Stimulated activated naive CD4-positive, alpha-beta T cell treated with Interleukin-2 at 50 U/mL for 16 hours (primary cell): Measurements from ENCODE around the gene CBLC.

Experiments
- DNase-seq: peaks from one replicate; lab custom pipeline; 2025; lab: John Stamatoyannopoulos, UW

CBLC gene

GRCh38 chr19:44777715-44778347 lies at the start of gene CBLC:
TSS of gene CBLC (plus strand) at chr19:44777890. CDS start at chr19:44777932, 42 bp downstream.
- no peak for DNase-seq

GRCh38 chr19:44728178-44728577 lies 49.5 kb upstream of the CBLC start:
- DNase-seq: no peak

GRCh38 chr19:44729516-44730033 lies 48.1 kb upstream of the CBLC start:
- DNase-seq: no peak

- DNase-seq: no peak
These were observed 46.6 kb upstream of the CBLC start for GRCh38 chr19:44731081-44731480.

GRCh38 chr19:44731622-44732021 lies 46.1 kb upstream of the CBLC start:
- DNase-seq: no peak

GRCh38 chr19:44732235-44733014 lies 45.3 kb upstream of the CBLC start:
- no peak for DNase-seq

GRCh38 chr19:44734357-44734756 lies 43.3 kb upstream of the CBLC start:
- DNase-seq: no peak

GRCh38 chr19:44735011-44735410 lies 42.7 kb upstream of the CBLC start:
- no peak for DNase-seq

- no peak for DNase-seq
These were observed 40.2 kb upstream of the CBLC start for GRCh38 chr19:44737238-44738071.

GRCh38 chr19:44738136-44738535 lies 39.6 kb upstream of the CBLC start:
- no peak for DNase-seq

- DNase-seq: no peak
These were observed 38.8 kb upstream of the CBLC start for GRCh38 chr19:44738603-44739558.

- no peak for DNase-seq
These were observed 37.3 kb upstream of the CBLC start for GRCh38 chr19:44740351-44740824.

- no peak for DNase-seq
These were observed 36.4 kb upstream of the CBLC start for GRCh38 chr19:44741258-44741731.

- peak; percentile 7 for DNase-seq
These were observed 35.8 kb upstream of the CBLC start for GRCh38 chr19:44741841-44742329.

GRCh38 chr19:44742330-44743061 lies 35.2 kb upstream of the CBLC start:
- DNase-seq: no peak

- DNase-seq: no peak
These were observed 32.8 kb upstream of the CBLC start for GRCh38 chr19:44744871-44745332.

- no peak for DNase-seq
These were observed 32.3 kb upstream of the CBLC start for GRCh38 chr19:44745341-44745831.

GRCh38 chr19:44745887-44746600 lies 31.6 kb upstream of the CBLC start:
- DNase-seq: no peak

- no peak for DNase-seq
These were observed 31.1 kb upstream of the CBLC start for GRCh38 chr19:44746616-44746945.
